Calu3 (cell line): ENCODE results near the gene GFPT2. TPM values are rescaled to one million over a fixed set of nuclear protein-coding genes. Genes with fewer than 3 reads are reported as not detected.
A peak's percentile ranks its signal among the peaks of the same experiment; 100 is the strongest.

ENCODE experiments used
- BruUV-seq: library from RNA; stranded (reverse); fragments of 400-500 nt; replicated peaks from 2 replicates; lab custom pipeline; 2021; lab: Mats Ljungman, UMichigan
- CTCF ChIA-PET: fragments of 300-600 bp; sonication (Branson Sonifier 250); formaldehyde crosslinking; loops from one replicate; lab custom pipeline; 2022; ENCODE audit warnings: antibody characterized with exemption; lab: Charles Lee
- DNase-seq: peaks from one replicate; pipeline ENCODE4 v3.0.0; 2022
- H3K27ac Mint-ChIP-seq: one replicate; pipeline ENCODE4 v1.8.0; 2022; ENCODE audit warnings: mixed read lengths; ENCODE audit not compliant: unreplicated experiment
- H3K27me3 Mint-ChIP-seq: one replicate; pipeline ENCODE4 v1.8.0; 2022; ENCODE audit warnings: mixed read lengths; ENCODE audit not compliant: unreplicated experiment
- H3K36me3 Mint-ChIP-seq: one replicate; pipeline ENCODE4 v1.8.0; 2022; ENCODE audit warnings: mild to moderate bottlenecking, moderate library complexity, mixed read lengths; ENCODE audit not compliant: insufficient read depth, unreplicated experiment
- H3K4me1 Mint-ChIP-seq: one replicate; pipeline ENCODE4 v1.8.0; 2022; ENCODE audit warnings: mild to moderate bottlenecking, low read depth, mixed read lengths; ENCODE audit not compliant: unreplicated experiment
- H3K4me3 Mint-ChIP-seq: one replicate; pipeline ENCODE4 v1.8.0; 2022; ENCODE audit warnings: mild to moderate bottlenecking, low read depth, moderate library complexity, mixed read lengths; ENCODE audit not compliant: unreplicated experiment
- H3K9me3 Mint-ChIP-seq: one replicate; pipeline ENCODE4 v1.8.0; 2022; ENCODE audit warnings: low read depth, mixed read lengths; ENCODE audit not compliant: unreplicated experiment
- intact Hi-C: fragments of 100-400 bp; cut with micrococcal nuclease; formaldehyde crosslinking; loops from one replicate; pipeline ENCODE4 v1.10.0; 2022; ENCODE audit not compliant: unreplicated experiment
- total RNA-seq: library from RNA; stranded (reverse); gene quantifications from 2 replicates; pipeline ENCODE4 v1.2.3, GENCODE V29; 2022
- TF ChIP-seq, protein P1 (sequence below): fragments of 200-600 bp; IDR thresholded peaks from one replicate; pipeline ENCODE4 v1.8.0; 2022; ENCODE audit warnings: antibody characterized with exemption; ENCODE audit not compliant: unreplicated experiment

GFPT2 gene
- total RNA-seq, 1 experiment from 2014 or later: not detected

DNA sequence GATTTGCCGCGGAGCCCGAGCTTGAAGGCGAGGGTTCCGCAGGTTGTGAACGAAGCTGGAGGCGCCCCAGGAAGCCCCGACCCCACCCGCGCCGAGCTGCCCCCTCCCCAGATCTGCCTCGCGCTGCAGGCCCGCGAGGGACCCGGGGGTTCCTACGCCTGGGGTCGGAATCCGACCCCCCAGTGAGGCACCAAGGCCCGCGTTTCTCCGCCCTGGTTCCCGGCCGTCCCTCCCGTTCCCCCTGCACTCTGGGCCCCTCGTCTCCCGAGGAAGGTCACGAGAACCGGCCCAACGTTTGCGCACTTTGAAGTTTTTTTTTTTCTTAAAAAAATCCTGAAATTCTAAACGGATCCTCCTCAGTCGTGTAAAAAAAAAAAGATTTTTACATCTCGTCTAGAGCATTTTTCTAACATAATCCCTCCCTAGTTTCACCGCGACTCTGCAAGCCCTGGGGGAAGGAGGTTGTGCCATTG, 880 bp upstream of the GFPT2 start:
- DNase-seq: no peak
- H3K9me3 Mint-ChIP-seq: no peaks in the 10 kb centered on the region
- H3K27me3 Mint-ChIP-seq: peaks cover 73% of the 10 kb centered on the region
- H3K4me3 Mint-ChIP-seq: peak overlapping the region; percentile 60
- intact Hi-C loops: no loop called here
- CTCF ChIA-PET: interaction anchor here (1.4 kb wide), 1 partner anchor 25 kb away, joined by 8 read pairs; no protein-coding TSS in a partner anchor
- no TSS peak for BruUV-seq
- peaks cover 10% of the 10 kb centered on the region for H3K36me3 Mint-ChIP-seq
- TF ChIP-seq, protein P1, sequence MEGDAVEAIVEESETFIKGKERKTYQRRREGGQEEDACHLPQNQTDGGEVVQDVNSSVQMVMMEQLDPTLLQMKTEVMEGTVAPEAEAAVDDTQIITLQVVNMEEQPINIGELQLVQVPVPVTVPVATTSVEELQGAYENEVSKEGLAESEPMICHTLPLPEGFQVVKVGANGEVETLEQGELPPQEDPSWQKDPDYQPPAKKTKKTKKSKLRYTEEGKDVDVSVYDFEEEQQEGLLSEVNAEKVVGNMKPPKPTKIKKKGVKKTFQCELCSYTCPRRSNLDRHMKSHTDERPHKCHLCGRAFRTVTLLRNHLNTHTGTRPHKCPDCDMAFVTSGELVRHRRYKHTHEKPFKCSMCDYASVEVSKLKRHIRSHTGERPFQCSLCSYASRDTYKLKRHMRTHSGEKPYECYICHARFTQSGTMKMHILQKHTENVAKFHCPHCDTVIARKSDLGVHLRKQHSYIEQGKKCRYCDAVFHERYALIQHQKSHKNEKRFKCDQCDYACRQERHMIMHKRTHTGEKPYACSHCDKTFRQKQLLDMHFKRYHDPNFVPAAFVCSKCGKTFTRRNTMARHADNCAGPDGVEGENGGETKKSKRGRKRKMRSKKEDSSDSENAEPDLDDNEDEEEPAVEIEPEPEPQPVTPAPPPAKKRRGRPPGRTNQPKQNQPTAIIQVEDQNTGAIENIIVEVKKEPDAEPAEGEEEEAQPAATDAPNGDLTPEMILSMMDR: no peak
- no peaks in the 10 kb centered on the region for H3K4me1 Mint-ChIP-seq
- peak overlapping the region; percentile 4 for H3K27ac Mint-ChIP-seq

- CTCF ChIA-PET: interaction anchor here (0.7 to 1.4 kb wide), 2 partner anchors 24 to 30 kb away, joined by 4 to 8 read pairs; no protein-coding TSS in a partner anchor
These were observed 754 bp downstream of the GFPT2 start for GRCh38 chr5:180352116-180353047.

GRCh38 chr5:180350711-180351465, 2.2 kb downstream of the GFPT2 start:
- no peaks in the 10 kb centered on the region for H3K4me1 Mint-ChIP-seq
- CTCF ChIA-PET: interaction anchor here (0.6 kb wide), 1 partner anchor 376 kb away, joined by 3 read pairs; no protein-coding TSS in a partner anchor
- H3K27ac Mint-ChIP-seq: no peak overlapping the region
- intact Hi-C loops: no loop called here
- peaks cover 10% of the 10 kb centered on the region for H3K36me3 Mint-ChIP-seq
- no peak for DNase-seq
- no TSS peak for BruUV-seq
- peak overlapping the region; percentile 50 for H3K4me3 Mint-ChIP-seq
- H3K27me3 Mint-ChIP-seq: peaks cover 79% of the 10 kb centered on the region
- no peaks in the 10 kb centered on the region for H3K9me3 Mint-ChIP-seq
- TF ChIP-seq, protein P1: no peak

More at GRCh38 chr5:180352116-180353047, 754 bp downstream of the GFPT2 start:
- no peaks in the 10 kb centered on the region for H3K9me3 Mint-ChIP-seq
- DNase-seq: no peak
- H3K27ac Mint-ChIP-seq: no peak overlapping the region
- no TSS peak for BruUV-seq
- H3K27me3 Mint-ChIP-seq: peaks cover 79% of the 10 kb centered on the region
- intact Hi-C loops: no loop called here
- H3K4me3 Mint-ChIP-seq: peak overlapping the region; percentile 50
- H3K36me3 Mint-ChIP-seq: peaks cover 10% of the 10 kb centered on the region
- TF ChIP-seq, protein P1: no peak
- H3K4me1 Mint-ChIP-seq: no peaks in the 10 kb centered on the region

- no peak for DNase-seq
- Mint-ChIP-seq H3K36me3 (peaks cover 10% of the 10 kb centered on the region), H3K4me1 (no peaks in the 10 kb centered on the region), H3K4me3 (no peak overlapping the region), H3K9me3 (no peaks in the 10 kb centered on the region), H3K27ac (no peak overlapping the region), H3K27me3 (peaks cover 79% of the 10 kb centered on the region)
- TF ChIP-seq, protein P1: no peak
- CTCF ChIA-PET: interaction anchor here (0.6 kb wide), 1 partner anchor 375 kb away, joined by 3 read pairs; no protein-coding TSS in a partner anchor
- no TSS peak for BruUV-seq
- intact Hi-C loops: no loop called here
These were observed 2.8 kb downstream of the GFPT2 start for GRCh38 chr5:180350296-180350695.
